ENCODE data around the gene ABCG2.

DNA sequence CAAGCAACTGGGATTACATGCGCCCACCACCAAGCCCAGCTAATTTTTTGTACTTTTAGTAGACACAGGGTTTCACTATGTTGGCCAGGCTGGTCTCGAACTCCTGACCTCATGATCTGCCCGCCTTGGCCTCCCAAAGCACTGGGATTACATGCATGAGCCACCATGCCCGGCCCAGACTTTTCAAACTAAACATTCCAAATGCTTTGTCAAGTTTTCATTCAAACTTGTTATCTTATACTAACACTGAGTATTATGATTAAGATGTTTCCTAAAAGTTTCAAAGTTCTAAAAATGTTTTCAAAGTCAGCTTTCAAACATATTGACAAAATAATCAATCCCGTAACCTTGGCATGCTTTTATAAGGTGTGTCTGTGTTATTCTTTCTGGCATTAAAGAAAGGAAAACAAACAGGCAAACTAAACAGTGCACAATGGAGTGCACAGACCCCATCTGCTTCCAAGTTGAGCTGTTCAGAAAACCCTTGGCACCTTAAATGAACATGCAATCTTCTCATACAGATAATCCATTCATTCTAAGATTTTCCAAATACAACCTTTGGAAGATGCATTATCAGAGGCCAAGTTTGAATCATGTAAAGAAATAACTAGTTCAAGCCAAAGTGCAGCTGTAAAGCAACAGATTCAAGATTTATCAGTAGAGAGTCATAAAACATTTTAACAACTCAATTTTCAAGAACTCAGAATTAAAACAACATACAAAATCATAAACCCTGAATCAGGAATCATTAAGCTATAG, 49.1 kb downstream of the ABCG2 start:
- TF ChIP-seq, protein P1, sequence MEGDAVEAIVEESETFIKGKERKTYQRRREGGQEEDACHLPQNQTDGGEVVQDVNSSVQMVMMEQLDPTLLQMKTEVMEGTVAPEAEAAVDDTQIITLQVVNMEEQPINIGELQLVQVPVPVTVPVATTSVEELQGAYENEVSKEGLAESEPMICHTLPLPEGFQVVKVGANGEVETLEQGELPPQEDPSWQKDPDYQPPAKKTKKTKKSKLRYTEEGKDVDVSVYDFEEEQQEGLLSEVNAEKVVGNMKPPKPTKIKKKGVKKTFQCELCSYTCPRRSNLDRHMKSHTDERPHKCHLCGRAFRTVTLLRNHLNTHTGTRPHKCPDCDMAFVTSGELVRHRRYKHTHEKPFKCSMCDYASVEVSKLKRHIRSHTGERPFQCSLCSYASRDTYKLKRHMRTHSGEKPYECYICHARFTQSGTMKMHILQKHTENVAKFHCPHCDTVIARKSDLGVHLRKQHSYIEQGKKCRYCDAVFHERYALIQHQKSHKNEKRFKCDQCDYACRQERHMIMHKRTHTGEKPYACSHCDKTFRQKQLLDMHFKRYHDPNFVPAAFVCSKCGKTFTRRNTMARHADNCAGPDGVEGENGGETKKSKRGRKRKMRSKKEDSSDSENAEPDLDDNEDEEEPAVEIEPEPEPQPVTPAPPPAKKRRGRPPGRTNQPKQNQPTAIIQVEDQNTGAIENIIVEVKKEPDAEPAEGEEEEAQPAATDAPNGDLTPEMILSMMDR (conservative IDR thresholded peaks at IDR 0.05; ENCODE audit: low read depth, low read length) = no peak
- TF ChIP-seq MXI1 (IDR thresholded peaks at IDR 0.05; ENCODE audit: borderline replicate concordance, low read depth, low read length) = no peak
- no peak for TF ChIP-seq MAZ (IDR thresholded peaks at IDR 0.05; ENCODE audit: borderline replicate concordance, low read depth, low read length)

Measured in IMR-90 (cell line).